GM12872 (cell line): ENCODE measurements around the gene COBLL1.

Experiments
- TF ChIP-seq, protein P1 (sequence below): IDR thresholded peaks from 3 replicates; pipeline ENCODE4 v1.5.1; 2011; ENCODE audit warnings: low read depth, mild to moderate bottlenecking, low read length, moderate library complexity; ENCODE audit not compliant: insufficient read depth

The COBLL1 gene

DNA sequence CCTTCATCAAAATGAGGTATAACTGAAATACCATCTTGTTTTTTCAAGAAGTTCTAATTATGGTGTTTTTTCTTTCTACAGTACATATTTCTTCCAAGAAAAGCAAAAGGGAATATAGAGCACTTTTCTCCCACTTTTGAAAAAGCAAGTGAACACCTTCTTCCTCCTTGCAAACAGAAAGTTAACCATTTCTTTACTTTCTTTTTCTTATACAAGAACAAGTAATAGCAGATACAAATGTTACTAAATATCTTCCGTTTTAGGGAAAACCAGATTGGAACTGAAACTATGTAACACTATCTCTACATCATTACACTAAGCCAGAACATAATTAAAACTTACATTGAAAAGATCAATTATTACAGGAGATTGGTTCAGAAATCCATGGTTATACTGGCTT, 44.0 kb downstream of the COBLL1 start:
- TF ChIP-seq, protein P1, sequence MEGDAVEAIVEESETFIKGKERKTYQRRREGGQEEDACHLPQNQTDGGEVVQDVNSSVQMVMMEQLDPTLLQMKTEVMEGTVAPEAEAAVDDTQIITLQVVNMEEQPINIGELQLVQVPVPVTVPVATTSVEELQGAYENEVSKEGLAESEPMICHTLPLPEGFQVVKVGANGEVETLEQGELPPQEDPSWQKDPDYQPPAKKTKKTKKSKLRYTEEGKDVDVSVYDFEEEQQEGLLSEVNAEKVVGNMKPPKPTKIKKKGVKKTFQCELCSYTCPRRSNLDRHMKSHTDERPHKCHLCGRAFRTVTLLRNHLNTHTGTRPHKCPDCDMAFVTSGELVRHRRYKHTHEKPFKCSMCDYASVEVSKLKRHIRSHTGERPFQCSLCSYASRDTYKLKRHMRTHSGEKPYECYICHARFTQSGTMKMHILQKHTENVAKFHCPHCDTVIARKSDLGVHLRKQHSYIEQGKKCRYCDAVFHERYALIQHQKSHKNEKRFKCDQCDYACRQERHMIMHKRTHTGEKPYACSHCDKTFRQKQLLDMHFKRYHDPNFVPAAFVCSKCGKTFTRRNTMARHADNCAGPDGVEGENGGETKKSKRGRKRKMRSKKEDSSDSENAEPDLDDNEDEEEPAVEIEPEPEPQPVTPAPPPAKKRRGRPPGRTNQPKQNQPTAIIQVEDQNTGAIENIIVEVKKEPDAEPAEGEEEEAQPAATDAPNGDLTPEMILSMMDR: no peak

DNA sequence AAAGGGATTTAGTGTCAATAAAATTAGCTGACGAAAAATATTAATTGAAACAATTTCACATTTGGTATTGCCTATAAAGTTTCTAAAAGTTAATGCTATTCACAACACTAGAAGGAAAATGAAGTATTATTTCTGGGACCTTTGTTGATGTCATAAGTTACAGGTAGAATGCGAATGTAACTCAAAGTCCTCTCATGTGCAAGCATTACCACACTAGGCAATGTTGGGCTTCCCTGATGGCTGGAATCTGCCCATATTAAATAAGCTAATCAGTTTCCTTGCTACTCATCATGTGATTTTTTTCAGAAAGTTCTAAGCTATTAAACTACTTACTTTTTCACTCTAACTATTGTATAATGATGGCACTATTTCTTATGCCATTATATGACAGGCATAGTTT, 44.6 kb downstream of the COBLL1 start:
- TF ChIP-seq, protein P1: no peak

DNA sequence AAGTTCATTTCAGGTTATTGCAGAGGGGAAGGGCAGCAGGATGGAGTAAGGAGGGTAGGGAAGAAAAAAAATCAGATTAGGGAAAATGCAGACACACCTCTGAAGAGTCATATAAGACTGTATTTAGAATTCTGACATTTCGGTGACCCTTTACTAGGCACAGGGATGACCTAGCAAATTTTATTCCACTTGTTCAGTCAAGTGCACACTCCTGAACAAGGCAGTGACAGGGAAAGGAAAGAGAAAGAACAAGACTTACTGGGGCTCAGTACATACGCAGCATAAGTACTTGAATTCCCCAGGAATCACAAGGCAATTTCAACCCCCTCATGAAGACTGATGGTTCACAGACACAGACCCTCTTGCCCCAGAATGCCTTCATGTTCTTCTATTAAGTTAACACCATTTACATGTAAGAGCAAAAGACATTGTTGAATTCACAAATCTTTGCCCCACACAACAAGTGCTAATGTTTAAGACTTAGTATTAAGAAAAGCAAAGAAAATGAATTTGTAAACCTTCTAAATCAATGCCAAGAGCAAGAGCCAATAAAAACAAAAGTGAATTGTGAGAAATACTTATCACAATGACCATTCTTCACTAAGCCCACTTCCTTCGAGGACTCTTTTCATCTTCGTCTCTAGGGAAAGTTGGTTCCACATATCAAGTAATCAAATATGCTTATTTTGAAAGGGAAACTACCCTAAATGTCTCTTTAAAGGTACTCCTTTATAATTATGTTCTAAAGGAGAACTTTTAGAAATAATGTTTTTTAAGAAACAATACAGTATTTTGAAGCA, 47.0 kb downstream of the COBLL1 start:
- TF ChIP-seq, protein P1: no peak

DNA sequence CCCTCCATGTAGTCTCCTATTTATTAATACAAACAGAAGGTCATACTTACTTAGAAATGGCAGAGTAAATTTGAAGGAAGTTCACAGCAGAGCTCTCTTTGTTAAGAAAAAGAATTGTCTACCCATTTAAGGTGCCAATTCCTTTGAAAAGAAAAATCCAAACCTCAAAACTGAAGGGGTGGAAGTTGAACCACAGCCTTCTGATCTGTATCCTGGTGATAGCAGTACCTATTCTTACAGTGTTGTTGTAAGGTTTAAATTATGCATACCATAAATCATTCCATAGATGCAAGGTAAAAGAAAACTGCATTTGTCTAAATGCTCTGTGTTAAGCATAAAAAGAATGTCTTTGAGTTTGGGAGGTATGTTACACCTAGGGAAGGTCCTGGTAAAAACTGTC, 47.6 kb downstream of the COBLL1 start:
- TF ChIP-seq, protein P1: no peak

DNA sequence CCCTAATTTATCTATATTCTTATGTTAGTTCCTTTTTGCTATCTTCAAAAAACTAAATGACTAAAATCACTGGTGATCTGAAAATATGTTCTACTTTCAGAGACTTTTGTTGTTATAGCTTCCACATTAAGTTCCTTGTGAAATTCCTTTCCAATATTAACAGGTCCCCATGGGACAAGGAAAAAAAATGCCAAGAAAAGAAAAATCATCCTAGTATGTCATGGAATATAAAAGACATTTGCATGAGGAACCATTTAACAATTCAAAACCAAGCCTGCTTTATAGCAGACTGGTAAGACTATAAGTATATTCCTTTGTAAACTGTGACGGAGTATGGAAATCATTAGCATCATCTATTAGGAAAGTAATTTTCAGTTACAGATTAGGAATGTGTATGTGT, 48.1 kb downstream of the COBLL1 start:
- TF ChIP-seq, protein P1: no peak

DNA sequence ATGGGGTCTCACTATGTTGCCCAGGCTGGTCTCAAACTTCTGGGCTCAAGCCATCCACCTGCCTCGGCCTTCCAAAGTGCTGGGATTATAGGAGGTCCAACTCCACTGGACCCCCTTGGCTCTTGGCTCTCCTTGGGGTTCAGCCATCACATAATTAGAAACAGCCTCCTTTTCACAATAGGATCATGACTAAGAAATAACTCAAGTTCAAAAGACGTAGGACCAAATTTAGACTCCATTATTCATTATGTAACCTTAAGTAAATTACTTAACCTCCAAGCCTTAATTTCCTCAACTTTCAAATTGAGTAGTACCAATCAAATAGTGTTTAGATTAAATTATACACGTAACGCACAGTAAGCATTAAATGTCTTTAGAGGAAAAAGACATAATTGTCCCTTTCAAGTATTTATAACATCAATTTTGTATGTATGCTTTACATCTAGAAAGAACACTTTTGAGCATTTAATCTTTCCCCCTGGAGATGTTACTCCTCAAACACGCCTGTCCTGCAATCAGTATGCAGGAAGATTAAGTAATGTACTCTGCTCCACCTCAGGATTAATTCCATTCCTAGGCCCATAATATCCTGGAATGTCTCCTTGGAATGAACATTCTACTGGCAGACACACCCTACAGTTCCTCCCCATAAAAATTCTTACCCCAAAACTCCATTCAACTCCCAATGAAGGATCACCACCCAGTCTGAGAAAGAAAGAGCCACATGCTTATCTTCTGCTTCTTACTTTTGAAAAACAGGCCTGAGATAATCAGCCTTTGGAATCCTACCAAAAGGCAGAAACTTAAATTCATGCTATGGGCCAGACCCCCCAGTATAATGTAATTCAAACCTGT, 49.1 kb downstream of the COBLL1 start:
- TF ChIP-seq, protein P1: no peak

DNA sequence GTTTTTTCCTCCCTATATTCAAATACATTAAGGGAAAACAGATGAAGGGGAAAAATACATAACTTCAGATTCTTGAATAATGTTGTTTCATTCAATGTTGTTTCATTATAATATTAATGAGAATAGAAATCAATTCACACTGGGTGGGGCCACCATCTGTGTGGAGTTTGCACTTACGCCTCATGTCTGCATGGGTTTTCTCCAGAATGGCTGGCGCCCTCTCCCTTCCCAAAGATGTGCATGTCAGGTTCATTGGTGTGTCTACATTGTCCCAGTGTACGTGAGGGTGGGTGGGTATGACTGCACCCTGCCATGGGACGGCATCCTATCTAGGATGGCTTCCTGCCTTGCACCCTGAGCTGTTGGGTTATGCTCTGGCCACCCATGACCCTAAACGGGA, 51.7 kb downstream of the COBLL1 start:
- TF ChIP-seq, protein P1: no peak
